B cell (primary cell): ENCODE measurements around the gene KCTD14. TPM values are rescaled to one million over a fixed set of nuclear protein-coding genes. Genes with fewer than 3 reads are reported as not detected.

ENCODE experiments used
- ATAC-seq: fragments of 200-7000 bp; cut with Tn5 transposase; one replicate; pipeline ENCODE4 v1.10.0; 2021; ENCODE audit warnings: low read depth, mild to moderate bottlenecking, moderate number of reproducible peaks, moderate library complexity
- CTCF ChIA-PET: fragments of 350-600 bp; sonication (Branson Sonifier 250); formaldehyde crosslinking; loops from one replicate; lab custom pipeline; 2021; ENCODE audit warnings: antibody characterized with exemption, inconsistent platforms; lab: Charles Lee
- POLR2A ChIA-PET: fragments of 350-600 bp; sonication (Branson Sonifier 250); formaldehyde crosslinking; loops from one replicate; lab custom pipeline; 2021; ENCODE audit warnings: antibody characterized with exemption; lab: Charles Lee
- DNase-seq: peaks from one replicate; pipeline ENCODE4 v3.0.0; 2013
- H2AFZ ChIP-seq: 2 replicates; pipeline ENCODE4 v1.6.1; 2012; ENCODE audit warnings: mild to moderate bottlenecking, low read depth, low read length; ENCODE audit not compliant: insufficient read depth, poor library complexity, severe bottlenecking
- H3K27ac ChIP-seq, 2 donors: 1 replicate in 1 of 2; 2 replicates in 1 of 2; pipeline ENCODE4 v1.5.1; 2012 to 2013; ENCODE audit warnings: low read length in 2 of 2, mild to moderate bottlenecking in 2 of 2, moderate library complexity in 1 of 2
- H3K27me3 ChIP-seq, 4 experiments: fragments of 200-600 bp in 1 of 4; sonication (generic) in 1 of 4; replicated peaks in 1 of 4; 1 replicate in 2 of 4; 2 replicates in 2 of 4; pipeline versions ENCODE4 v1.6.1 to v1.7.0; 2013 to 2016; ENCODE audit warnings: low read length in 3 of 4, mild to moderate bottlenecking in 2 of 4, mixed read lengths in 1 of 4, moderate library complexity in 1 of 4; ENCODE audit not compliant: insufficient read depth in 4 of 4, control insufficient read depth in 3 of 4; ENCODE audit errors: control extremely low read depth in 1 of 4
- H3K36me3 ChIP-seq, 2 experiments: replicated peaks in 1 of 2; 1 replicate in 1 of 2; 2 replicates in 1 of 2; pipeline versions ENCODE4 v1.6.1 to v1.7.1; 2013; ENCODE audit warnings: low read length in 1 of 2; ENCODE audit not compliant: insufficient read depth in 2 of 2, control insufficient read depth in 1 of 2; ENCODE audit errors: control extremely low read depth in 1 of 2, extremely low read depth in 1 of 2
- H3K4me1 ChIP-seq, 2 donors: fragments of 200-600 bp in 1 of 2; sonication (generic) in 1 of 2; 1 replicate in 1 of 2; 2 replicates in 1 of 2; pipeline versions ENCODE4 v1.5.1 to v1.6.1; 2013 to 2017; ENCODE audit warnings: low read length in 2 of 2; ENCODE audit not compliant: control insufficient read depth in 2 of 2, insufficient read depth in 2 of 2
- H3K4me2 ChIP-seq: replicated peaks from 2 replicates; pipeline ENCODE3; 2012; ENCODE audit warnings: mild to moderate bottlenecking, low read depth, low read length; ENCODE audit not compliant: poor library complexity, severe bottlenecking
- H3K4me3 ChIP-seq, 5 experiments: fragments of 200-600 bp in 1 of 5; sonication (generic) in 1 of 5; 1 replicate in 3 of 5; 2 replicates in 2 of 5; pipeline versions ENCODE4 v1.5.1 to v1.7.0; 2011 to 2016; ENCODE audit warnings: low read length in 4 of 5, mild to moderate bottlenecking in 4 of 5, low read depth in 2 of 5, control low read depth in 1 of 5, moderate library complexity in 1 of 5; ENCODE audit not compliant: insufficient read depth in 1 of 5; ENCODE audit errors: control extremely low read depth in 1 of 5, extremely low read depth in 1 of 5
- H3K79me2 ChIP-seq: fragments of 200-600 bp; sonication (generic); one replicate; pipeline ENCODE4 v1.6.0; 2016; ENCODE audit warnings: low read length; ENCODE audit not compliant: control insufficient read depth, insufficient read depth
- H3K9ac ChIP-seq: fragments of 200-600 bp; sonication (generic); 2 replicates; pipeline ENCODE4 v1.6.1; 2017; ENCODE audit warnings: mild to moderate bottlenecking, low read length, moderate library complexity
- H3K9me3 ChIP-seq, 3 donors: one replicate each; pipeline versions ENCODE4 v1.6.1 to v1.7.1; 2013; ENCODE audit warnings: low read length in 2 of 3; ENCODE audit not compliant: control insufficient read depth in 2 of 3, insufficient read depth in 1 of 3; ENCODE audit errors: control extremely low read depth in 1 of 3
- H4K20me1 ChIP-seq: 2 replicates; pipeline ENCODE4 v1.6.0; 2012; ENCODE audit warnings: mild to moderate bottlenecking, low read length; ENCODE audit not compliant: insufficient read depth, control insufficient read depth, poor library complexity, severe bottlenecking
- H3K27ac Mint-ChIP-seq: one replicate; pipeline ENCODE4 v1.8.0; 2021; ENCODE audit warnings: mixed read lengths
- H3K27me3 Mint-ChIP-seq: one replicate; pipeline ENCODE4 v1.8.0; 2021; ENCODE audit warnings: mixed read lengths
- H3K4me1 Mint-ChIP-seq: one replicate; pipeline ENCODE4 v1.8.0; 2021; ENCODE audit warnings: mixed read lengths
- H3K4me3 Mint-ChIP-seq: one replicate; pipeline ENCODE4 v1.8.0; 2021; ENCODE audit warnings: mixed read lengths
- H3K9me3 Mint-ChIP-seq: one replicate; pipeline ENCODE4 v1.8.0; 2022; ENCODE audit warnings: mixed read lengths; ENCODE audit not compliant: insufficient read depth
- CTCF ChIP-seq: fragments of 200-600 bp; IDR thresholded peaks from one replicate; pipeline ENCODE4 v1.8.0; 2022; ENCODE audit warnings: antibody characterized with exemption, mild to moderate bottlenecking
- EZH2 ChIP-seq: IDR thresholded peaks from 2 replicates; pipeline ENCODE4 v1.6.1; 2012; ENCODE audit warnings: borderline replicate concordance, low read depth, mild to moderate bottlenecking, moderate library complexity, low read length; ENCODE audit not compliant: insufficient read depth, poor library complexity, severe bottlenecking
- WGBS: methylation state at CpG from one replicate; pipeline ENCODE4 v1.1.5; 2013; ENCODE audit warnings: missing lambda C conversion rate; ENCODE audit not compliant: insufficient coverage; 5-methylcytosine and 5-hydroxymethylcytosine counted together
- intact Hi-C: fragments of 100-400 bp; cut with micrococcal nuclease; formaldehyde crosslinking; loops from one replicate; pipeline ENCODE4 v1.10.0; 2022
- polyA plus RNA-seq: library from polyadenylated mRNA; depleted of rRNA; stranded (reverse); fragments of >200 nt; gene quantifications from 2 replicates; pipeline ENCODE4 v1.2.3, GENCODE V29; 2012
- total RNA-seq, 2 donors: library from RNA; stranded (reverse); fragments of 120-200 nt in 1 of 2; gene quantifications; 1 replicate in 1 of 2; 2 replicates in 1 of 2; pipeline versions ENCODE4 v1.2.3 to v1.2.4, GENCODE V29; 2013 to 2022

The KCTD14 gene
- total and polyA plus RNA-seq, 2 donors (not counting 1 experiment from before 2014, with no cell fraction given), result 0.18 TPM; not detected in 1

- peaks cover 11% of the 10 kb centered on the region for H3K79me2 ChIP-seq
- H3K4me2 ChIP-seq, result peak within 1 kb of the TSS; percentile 85
- ChIA-PET POLR2A (interaction anchor here (0.6 to 1.7 kb wide), 6 partner anchors 85 to 580 kb away, joined by 3 to 11 read pairs (median 4); partner anchors contain the start of genes AAMDC, ALG8, NDUFC2 and RSF1), CTCF (interaction anchor here (0.6 to 1.7 kb wide), 8 partner anchors 26 to 570 kb away, joined by 3 to 9 read pairs (median 3); partner anchors contain the start of genes ALG8, NDUFC2 and RSF1)
- H3K9me3 ChIP-seq, result no peaks in the 10 kb centered on the region
- peaks cover 0 to 10% of the 10 kb centered on the region in 2 experiments for H3K36me3 ChIP-seq
- H2AFZ ChIP-seq, result peak within 1 kb of the TSS; percentile 87
- under 1% methylated on average over 43 of the region's 47 CpGs for WGBS
- ATAC-seq, result peak; percentile 95
- H4K20me1 ChIP-seq, result no peaks in the 10 kb centered on the region
- DNase-seq, result peak; percentile 98
- peaks cover 29 to 34% of the 10 kb centered on the region in 2 donors for H3K4me1 ChIP-seq
- Mint-ChIP-seq H3K27me3 (no peaks in the 10 kb centered on the region), H3K4me1 (peaks cover 35% of the 10 kb centered on the region), H3K9me3 (no peaks in the 10 kb centered on the region), H3K27ac (peak within 1 kb of the TSS; percentile 90), H3K4me3 (peak within 1 kb of the TSS; percentile 97)
- no peaks in the 10 kb centered on the region for H3K27me3 ChIP-seq
- peak within 1 kb of the TSS; percentile 61 to 85 (median 74) for H3K4me3 ChIP-seq
- no peak for TF ChIP-seq CTCF
- TF ChIP-seq EZH2, result no peak
- peak within 1 kb of the TSS; percentile 83 for H3K9ac ChIP-seq
- H3K27ac ChIP-seq, result peak within 1 kb of the TSS; percentile 78 to 94
- intact Hi-C loops, result loop anchor here (1.0 to 10.0 kb wide), 11 partner anchors 80 to 1550 kb away; partner anchors contain the start of genes ALG8, CAPN5, CLNS1A and EMSY
These were observed 28.4 kb downstream of the KCTD14 start, which contains the start of gene INTS4 for GRCh38 chr11:77994434-77995362. INTS4 (minus strand) TSS chr11:77994668; CDS start chr11:77994643, 25 bp downstream.
